IMR-90 (cell line): ENCODE data around the gene RNPC3. TPM values are rescaled to one million over a fixed set of nuclear protein-coding genes. Genes with fewer than 3 reads are reported as not detected.

ENCODE experiments used
- ATAC-seq: fragments of 200-7000 bp; cut with Tn5 transposase; 2 replicates; pipeline ENCODE4 v1.9.1; 2020; ENCODE audit warnings: low read depth, mild to moderate bottlenecking, moderate library complexity
- BruUV-seq: library from RNA; stranded (reverse); fragments of 400-500 nt; replicated peaks from 2 replicates; lab custom pipeline; 2021; lab: Mats Ljungman, UMichigan
- CTCF ChIA-PET: fragments of 300-600 bp; formaldehyde crosslinking; extraction: SDS; loops from one replicate; lab custom pipeline; 2021; ENCODE audit warnings: antibody characterized with exemption; lab: Yijun Ruan, JAX
- POLR2A ChIA-PET: fragments of 300-600 bp; sonication (Branson Sonifier 250); formaldehyde crosslinking; loops from one replicate; lab custom pipeline; 2022; ENCODE audit warnings: antibody characterized with exemption; ENCODE audit not compliant: unreplicated experiment; lab: Charles Lee
- DNase-seq: peaks from one replicate; pipeline ENCODE4 v3.0.0; 2013
- H2AFZ ChIP-seq: replicated peaks from 2 replicates; pipeline ENCODE3; 2013; ENCODE audit warnings: low read length, mild to moderate bottlenecking; ENCODE audit not compliant: poor library complexity
- H2AK5ac ChIP-seq: 2 replicates; pipeline ENCODE4 v1.6.1; 2013; ENCODE audit warnings: low read depth, low read length, inconsistent platforms
- H2AK9ac ChIP-seq: replicated peaks from 2 replicates; pipeline ENCODE3; 2013; ENCODE audit warnings: mild to moderate bottlenecking, low read depth, low read length, moderate library complexity; ENCODE audit not compliant: poor library complexity
- H2BK120ac ChIP-seq: 2 replicates; pipeline ENCODE4 v1.6.1; 2013; ENCODE audit warnings: low read depth, low read length, inconsistent platforms
- H2BK15ac ChIP-seq: 3 replicates; pipeline ENCODE4 v1.6.1; 2013; ENCODE audit warnings: low read depth, low read length, inconsistent platforms
- H2BK20ac ChIP-seq: 2 replicates; pipeline ENCODE4 v1.6.1; 2013; ENCODE audit warnings: low read depth, mild to moderate bottlenecking, inconsistent platforms, low read length, moderate library complexity
- H2BK5ac ChIP-seq: 2 replicates; pipeline ENCODE4 v1.6.1; 2013; ENCODE audit warnings: mild to moderate bottlenecking, low read depth, low read length, inconsistent platforms; ENCODE audit not compliant: poor library complexity, severe bottlenecking
- H3K14ac ChIP-seq: replicated peaks from 2 replicates; pipeline ENCODE4 v1.6.1; 2013; ENCODE audit warnings: low read depth, low read length, inconsistent platforms
- H3K18ac ChIP-seq: 2 replicates; pipeline ENCODE4 v1.6.1; 2013; ENCODE audit warnings: low read depth, low read length, control low read depth
- H3K23ac ChIP-seq: 2 replicates; pipeline ENCODE4 v1.6.1; 2013; ENCODE audit warnings: low read depth, low read length, inconsistent platforms
- H3K27ac ChIP-seq: 2 replicates; pipeline ENCODE4 v1.5.1; 2013; ENCODE audit warnings: mild to moderate bottlenecking, control low read depth, low read length; ENCODE audit not compliant: insufficient read depth
- H3K27me3 ChIP-seq: 2 replicates; pipeline ENCODE4 v1.6.1; 2013; ENCODE audit warnings: low read length; ENCODE audit not compliant: control insufficient read depth, insufficient read depth
- H3K36me3 ChIP-seq: 2 replicates; pipeline ENCODE4 v1.6.1; 2013; ENCODE audit warnings: low read length, mixed read lengths; ENCODE audit not compliant: control insufficient read depth, insufficient read depth
- H3K4ac ChIP-seq: 2 replicates; pipeline ENCODE4 v1.6.1; 2013; ENCODE audit warnings: low read depth, low read length, inconsistent platforms
- H3K4me1 ChIP-seq: 2 replicates; pipeline ENCODE4 v1.6.1; 2013; ENCODE audit warnings: low read length, mixed read lengths; ENCODE audit not compliant: control insufficient read depth, insufficient read depth
- H3K4me2 ChIP-seq: 2 replicates; pipeline ENCODE4 v1.6.1; 2013; ENCODE audit warnings: low read depth, mild to moderate bottlenecking, control low read depth, low read length, moderate library complexity
- H3K4me3 ChIP-seq: 2 replicates; pipeline ENCODE4 v1.5.1; 2013; ENCODE audit warnings: low read depth, mild to moderate bottlenecking, control low read depth, low read length, moderate library complexity; ENCODE audit not compliant: insufficient read depth
- H3K56ac ChIP-seq: 2 replicates; pipeline ENCODE4 v1.6.1; 2013; ENCODE audit warnings: low read length, inconsistent platforms; ENCODE audit not compliant: insufficient read depth; ENCODE audit errors: extremely low read depth
- H3K79me1 ChIP-seq, 2 experiments: 2 replicates each; pipeline ENCODE4 v1.6.1; 2013; ENCODE audit warnings: low read length in 2 of 2, inconsistent platforms in 1 of 2, low read depth in 1 of 2
- H3K9ac ChIP-seq: 2 replicates; pipeline ENCODE4 v1.6.1; 2013; ENCODE audit warnings: low read depth, low read length, control low read depth
- H3K9me1 ChIP-seq: 2 replicates; pipeline ENCODE4 v1.6.1; 2013; ENCODE audit warnings: low read length, inconsistent platforms; ENCODE audit not compliant: insufficient read depth
- H3K9me3 ChIP-seq: 2 replicates; pipeline ENCODE4 v1.6.1; 2013; ENCODE audit warnings: low read length; ENCODE audit not compliant: control insufficient read depth, insufficient read depth
- H4K20me1 ChIP-seq: 2 replicates; pipeline ENCODE4 v1.6.1; 2013; ENCODE audit warnings: low read length, inconsistent platforms; ENCODE audit not compliant: insufficient read depth
- H4K5ac ChIP-seq: 2 replicates; pipeline ENCODE4 v1.6.1; 2013; ENCODE audit warnings: mild to moderate bottlenecking, low read depth, low read length, control low read depth
- H4K8ac ChIP-seq, 2 experiments: 2 replicates each; pipeline ENCODE4 v1.6.1; 2013; ENCODE audit warnings: low read depth in 2 of 2, low read length in 2 of 2, control low read depth in 1 of 2, inconsistent platforms in 1 of 2
- H4K91ac ChIP-seq: 2 replicates; pipeline ENCODE4 v1.6.1; 2013; ENCODE audit warnings: low read depth, low read length, inconsistent platforms; ENCODE audit not compliant: insufficient read depth
- BHLHE40 ChIP-seq: fragments of 150-350 bp; IDR thresholded peaks from 2 replicates; pipeline ENCODE4 v1.6.1; 2016; ENCODE audit warnings: mild to moderate bottlenecking, low read depth, low read length
- CEBPB ChIP-seq: IDR thresholded peaks from 2 replicates; pipeline ENCODE4 v1.6.1; 2012; ENCODE audit warnings: low read depth, low read length, improper control_type of control experiment
- CHD1 ChIP-seq: IDR thresholded peaks from 2 replicates; pipeline ENCODE4 v1.6.1; 2012; ENCODE audit warnings: low read depth, low read length, improper control_type of control experiment
- FOS ChIP-seq: fragments of 150-350 bp; IDR thresholded peaks from 2 replicates; pipeline ENCODE4 v1.6.1; 2016; ENCODE audit warnings: low read depth, low read length
- MAFK ChIP-seq: IDR thresholded peaks from 2 replicates; pipeline ENCODE4 v1.6.1; 2012; ENCODE audit warnings: low read depth, low read length, improper control_type of control experiment
- MAZ ChIP-seq: IDR thresholded peaks from 2 replicates; pipeline ENCODE4 v1.6.1; 2012; ENCODE audit warnings: low read depth, mild to moderate bottlenecking, low read length, improper control_type of control experiment, moderate library complexity, borderline replicate concordance
- MXI1 ChIP-seq: IDR thresholded peaks from 2 replicates; pipeline ENCODE4 v1.6.1; 2012; ENCODE audit warnings: low read depth, mild to moderate bottlenecking, low read length, moderate library complexity, borderline replicate concordance
- NFE2L2 ChIP-seq: fragments of 150-350 bp; IDR thresholded peaks from 2 replicates; pipeline ENCODE4 v1.6.1; 2016; ENCODE audit warnings: low read depth, mild to moderate bottlenecking, low read length
- POLR2A ChIP-seq: IDR thresholded peaks from 2 replicates; pipeline ENCODE4 v1.6.1; 2012; ENCODE audit warnings: mild to moderate bottlenecking, low read depth, low read length
- RAD21 ChIP-seq: IDR thresholded peaks from 2 replicates; pipeline ENCODE4 v1.6.1; 2012; ENCODE audit warnings: low read length, improper control_type of control experiment
- RCOR1 ChIP-seq: IDR thresholded peaks from 2 replicates; pipeline ENCODE4 v1.6.1; 2012; ENCODE audit warnings: mild to moderate bottlenecking, low read length, improper control_type of control experiment; ENCODE audit not compliant: insufficient replicate concordance
- RFX5 ChIP-seq: IDR thresholded peaks from 2 replicates; pipeline ENCODE4 v1.8.0; 2012; ENCODE audit warnings: low read depth, mild to moderate bottlenecking, low read length, moderate library complexity
- SMC3 ChIP-seq: fragments of 150-350 bp; IDR thresholded peaks from 2 replicates; pipeline ENCODE4 v1.6.1; 2016; ENCODE audit warnings: low read depth, mild to moderate bottlenecking, antibody characterized with exemption, low read length, moderate library complexity
- dilution Hi-C: fragments of 300-500 bp; cut with HindIII; formaldehyde crosslinking; loops from one replicate; pipeline ENCODE4 v1.14.3; 2018; ENCODE audit warnings: low sequenced_read_pairs; ENCODE audit not compliant: unreplicated experiment
- in situ Hi-C: fragments of 300-500 bp; cut with MboI; formaldehyde crosslinking; loops from 3 replicates; pipeline ENCODE4 v1.14.3; 2019; ENCODE audit warnings: low sequenced_read_pairs, inconsistent platforms, mixed read lengths
- intact Hi-C: fragments of 100-400 bp; cut with micrococcal nuclease; formaldehyde crosslinking; loops from 2 replicates; pipeline ENCODE4 v1.10.0; 2022
- polyA plus RNA-seq, 3 experiments: library from polyadenylated mRNA; depleted of rRNA; stranded (reverse); fragments of >200 nt; gene quantifications; 2 replicates each; pipeline ENCODE4 v1.2.3, GENCODE V29; 2012; ENCODE audit warnings: low replicate concordance in 1 of 3
- total RNA-seq: library from RNA; depleted of rRNA; stranded (reverse); fragments of >200 nt; gene quantifications from 2 replicates; pipeline ENCODE4 v1.2.3, GENCODE V29; 2012
- TF ChIP-seq, protein P1 (sequence below): fragments of 150-350 bp; IDR thresholded peaks from 2 replicates; pipeline ENCODE4 v1.6.1; 2017; ENCODE audit warnings: mild to moderate bottlenecking, antibody characterized with exemption, low read length, low read depth
- TF ChIP-seq, protein P2 (sequence below): conservative IDR thresholded peaks from 2 replicates; pipeline ENCODE4 v1.5.1; 2012; ENCODE audit warnings: mild to moderate bottlenecking, low read depth, low read length, improper control_type of control experiment
- TF ChIP-seq, protein P3 (sequence below): fragments of 150-350 bp; IDR thresholded peaks from 2 replicates; pipeline ENCODE4 v1.6.1; 2016; ENCODE audit warnings: low read depth, mild to moderate bottlenecking, low read length, moderate library complexity, borderline replicate concordance

Gene RNPC3
- total and polyA plus RNA-seq, 2 of the 4 experiments (the other 2 are of a cell fraction) = 3.8 to 9.9 TPM

DNA sequence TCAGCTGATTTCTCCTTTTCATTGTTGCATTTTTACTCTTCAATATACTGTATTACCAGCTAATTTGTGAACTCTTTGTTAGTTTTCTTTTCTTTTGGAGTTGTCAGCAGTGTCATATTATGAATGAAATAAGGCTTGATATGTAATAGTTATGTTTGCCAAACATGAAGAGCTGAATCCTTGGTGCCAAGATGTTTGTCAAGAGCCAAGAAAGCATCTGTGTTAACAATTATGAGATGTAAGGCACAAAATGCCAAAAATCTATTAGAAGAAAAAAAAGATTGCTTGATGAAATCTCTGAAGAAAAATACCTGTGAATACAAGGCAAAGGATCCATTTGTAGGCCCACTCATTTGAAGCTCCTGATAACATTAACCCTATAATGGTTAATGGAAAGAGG lies 48.4 kb upstream of the RNPC3 start:
- Histone ChIP-seq H4K8ac (no peak overlapping the region), H3K9me3 (no peaks in the 10 kb centered on the region), H2BK15ac (no peak overlapping the region), H4K91ac (no peak overlapping the region), H3K9me1 (no peaks in the 10 kb centered on the region), H3K23ac (no peak overlapping the region), H3K27me3 (no peaks in the 10 kb centered on the region), H3K18ac (no peak overlapping the region), H3K36me3 (no peaks in the 10 kb centered on the region), H2BK20ac (no peak overlapping the region), H3K56ac (no peak overlapping the region), H3K14ac (no peak overlapping the region), H2BK5ac (no peak overlapping the region), H2AFZ (no peak overlapping the region), H3K9ac (no peak overlapping the region), H2AK9ac (no peak overlapping the region), H3K4me1 (no peaks in the 10 kb centered on the region), H2BK120ac (no peak overlapping the region), H4K5ac (no peak overlapping the region), H2AK5ac (no peak overlapping the region), H3K79me1 (no peaks in the 10 kb centered on the region), H3K4me2 (no peak overlapping the region), H4K20me1 (no peaks in the 10 kb centered on the region), H3K4me3 (no peak overlapping the region), H3K4ac (no peak overlapping the region), H3K27ac (no peak overlapping the region)
- intact Hi-C loops (no loop called here), dilution Hi-C loops (no loop called here), in situ Hi-C loops (no loop called here)
- BruUV-seq = no TSS peak
- ChIA-PET CTCF (no interaction called here), POLR2A (no interaction called here)
- ATAC-seq (no peak), DNase-seq (no peak)
- no peak for TF ChIP-seq CHD1
- no peak for TF ChIP-seq BHLHE40
- TF ChIP-seq MAZ = no peak
- no peak for TF ChIP-seq RFX5
- TF ChIP-seq SMC3 = no peak
- no peak for TF ChIP-seq CEBPB
- TF ChIP-seq, protein P1, sequence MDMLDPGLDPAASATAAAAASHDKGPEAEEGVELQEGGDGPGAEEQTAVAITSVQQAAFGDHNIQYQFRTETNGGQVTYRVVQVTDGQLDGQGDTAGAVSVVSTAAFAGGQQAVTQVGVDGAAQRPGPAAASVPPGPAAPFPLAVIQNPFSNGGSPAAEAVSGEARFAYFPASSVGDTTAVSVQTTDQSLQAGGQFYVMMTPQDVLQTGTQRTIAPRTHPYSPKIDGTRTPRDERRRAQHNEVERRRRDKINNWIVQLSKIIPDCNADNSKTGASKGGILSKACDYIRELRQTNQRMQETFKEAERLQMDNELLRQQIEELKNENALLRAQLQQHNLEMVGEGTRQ = no peak
- TF ChIP-seq, protein P2, sequence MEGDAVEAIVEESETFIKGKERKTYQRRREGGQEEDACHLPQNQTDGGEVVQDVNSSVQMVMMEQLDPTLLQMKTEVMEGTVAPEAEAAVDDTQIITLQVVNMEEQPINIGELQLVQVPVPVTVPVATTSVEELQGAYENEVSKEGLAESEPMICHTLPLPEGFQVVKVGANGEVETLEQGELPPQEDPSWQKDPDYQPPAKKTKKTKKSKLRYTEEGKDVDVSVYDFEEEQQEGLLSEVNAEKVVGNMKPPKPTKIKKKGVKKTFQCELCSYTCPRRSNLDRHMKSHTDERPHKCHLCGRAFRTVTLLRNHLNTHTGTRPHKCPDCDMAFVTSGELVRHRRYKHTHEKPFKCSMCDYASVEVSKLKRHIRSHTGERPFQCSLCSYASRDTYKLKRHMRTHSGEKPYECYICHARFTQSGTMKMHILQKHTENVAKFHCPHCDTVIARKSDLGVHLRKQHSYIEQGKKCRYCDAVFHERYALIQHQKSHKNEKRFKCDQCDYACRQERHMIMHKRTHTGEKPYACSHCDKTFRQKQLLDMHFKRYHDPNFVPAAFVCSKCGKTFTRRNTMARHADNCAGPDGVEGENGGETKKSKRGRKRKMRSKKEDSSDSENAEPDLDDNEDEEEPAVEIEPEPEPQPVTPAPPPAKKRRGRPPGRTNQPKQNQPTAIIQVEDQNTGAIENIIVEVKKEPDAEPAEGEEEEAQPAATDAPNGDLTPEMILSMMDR = no peak
- no peak for TF ChIP-seq MXI1
- TF ChIP-seq MAFK = no peak
- TF ChIP-seq, protein P3, sequence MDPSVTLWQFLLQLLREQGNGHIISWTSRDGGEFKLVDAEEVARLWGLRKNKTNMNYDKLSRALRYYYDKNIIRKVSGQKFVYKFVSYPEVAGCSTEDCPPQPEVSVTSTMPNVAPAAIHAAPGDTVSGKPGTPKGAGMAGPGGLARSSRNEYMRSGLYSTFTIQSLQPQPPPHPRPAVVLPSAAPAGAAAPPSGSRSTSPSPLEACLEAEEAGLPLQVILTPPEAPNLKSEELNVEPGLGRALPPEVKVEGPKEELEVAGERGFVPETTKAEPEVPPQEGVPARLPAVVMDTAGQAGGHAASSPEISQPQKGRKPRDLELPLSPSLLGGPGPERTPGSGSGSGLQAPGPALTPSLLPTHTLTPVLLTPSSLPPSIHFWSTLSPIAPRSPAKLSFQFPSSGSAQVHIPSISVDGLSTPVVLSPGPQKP = no peak
- TF ChIP-seq RAD21 = no peak
- TF ChIP-seq POLR2A = no peak
- TF ChIP-seq FOS = no peak
- no peak for TF ChIP-seq RCOR1
- no peak for TF ChIP-seq NFE2L2
